CD4-positive, alpha-beta T cell treated with Interleukin-6 for 4 hours (primary cell): ENCODE measurements around the gene LGI2.

Experiments
- DNase-seq: peaks from one replicate; pipeline ENCODE4 v3.0.0-alpha.2; 2020; ENCODE audit warnings: mixed read lengths

Gene LGI2

DNA sequence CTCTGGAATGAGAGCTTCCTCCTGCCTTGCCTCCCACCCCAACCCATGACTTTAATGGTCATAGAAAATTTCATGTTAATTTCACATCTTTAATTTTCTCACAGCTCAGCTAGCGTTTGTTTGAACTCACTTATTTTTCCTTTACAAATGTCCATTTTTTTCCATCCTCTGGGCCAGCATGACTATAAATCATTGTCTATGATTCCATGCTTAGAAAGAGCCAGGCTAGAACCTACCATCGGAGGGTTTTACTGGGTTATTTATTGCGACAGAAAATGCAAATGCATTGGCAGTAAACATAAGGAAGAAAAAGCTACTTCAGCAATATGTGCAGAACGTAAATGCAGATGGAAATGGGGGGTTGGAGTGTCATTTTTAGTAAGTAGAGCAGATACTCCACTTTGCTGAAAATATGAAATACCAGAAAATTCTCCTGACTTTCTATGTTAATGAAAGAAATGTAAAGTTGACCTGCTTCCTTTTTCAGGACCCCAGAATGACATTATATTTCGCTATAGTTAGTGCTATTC is 37.1 kb downstream of the LGI2 start:
- DNase-seq = no peak

DNA sequence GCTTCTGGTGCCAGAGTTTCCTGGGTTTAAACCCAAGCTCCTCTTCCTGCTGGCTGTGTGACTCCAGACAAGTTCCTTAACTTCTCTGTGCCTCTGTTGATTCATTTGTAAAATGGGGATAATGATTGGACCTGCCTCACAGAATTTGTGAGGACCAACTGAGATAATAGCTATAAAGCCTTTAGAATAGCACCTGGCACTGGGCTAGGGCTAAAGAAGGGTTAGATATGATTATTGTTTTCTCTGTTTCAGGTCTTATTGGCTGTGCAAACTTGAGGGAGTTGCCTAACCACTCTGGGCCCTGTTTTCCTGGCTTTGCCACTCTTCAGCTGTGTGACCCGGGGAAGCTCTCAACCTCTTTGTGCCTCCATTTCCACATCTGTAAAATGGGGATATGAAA is 37.8 kb downstream of the LGI2 start:
- DNase-seq = no peak

DNA sequence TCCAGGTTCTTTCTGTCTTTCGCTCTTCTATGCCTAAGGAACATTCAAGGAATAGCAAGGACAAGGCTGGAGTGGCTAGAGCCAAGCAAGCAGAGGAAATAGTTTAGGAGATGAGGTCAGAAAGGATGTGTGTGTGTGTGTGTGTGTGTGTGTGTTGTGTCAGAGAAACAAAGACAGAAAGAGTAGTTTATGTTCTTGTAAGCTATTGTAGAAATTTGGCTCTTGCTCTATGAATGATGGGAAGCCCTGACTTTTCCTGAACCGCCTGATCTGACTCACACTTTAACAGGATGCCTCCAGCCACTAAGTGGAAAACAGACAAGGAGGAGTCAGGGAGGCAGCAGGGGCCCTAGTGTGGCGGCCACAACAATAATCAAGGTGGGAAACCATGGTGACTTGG is 39.7 kb downstream of the LGI2 start:
- DNase-seq = no peak

DNA sequence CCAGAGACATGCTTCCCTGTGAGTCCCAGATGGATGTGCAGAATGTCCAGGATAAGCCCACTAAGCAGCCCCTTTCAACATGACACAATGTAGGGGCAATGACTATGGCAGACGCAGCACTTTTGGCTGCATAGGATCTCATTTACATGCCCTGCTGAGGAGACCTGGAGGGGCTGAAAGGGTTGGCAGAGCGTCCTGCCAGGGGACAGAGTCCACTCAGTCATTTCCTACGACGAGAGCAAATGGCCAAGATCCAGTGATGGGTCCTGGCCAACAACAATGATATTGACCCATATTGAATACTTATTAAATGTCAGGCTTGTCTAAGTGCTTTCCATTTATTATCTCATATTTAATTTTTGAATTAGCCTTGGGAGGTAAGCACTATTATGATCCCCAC is 41.4 kb downstream of the LGI2 start:
- DNase-seq = no peak

DNA sequence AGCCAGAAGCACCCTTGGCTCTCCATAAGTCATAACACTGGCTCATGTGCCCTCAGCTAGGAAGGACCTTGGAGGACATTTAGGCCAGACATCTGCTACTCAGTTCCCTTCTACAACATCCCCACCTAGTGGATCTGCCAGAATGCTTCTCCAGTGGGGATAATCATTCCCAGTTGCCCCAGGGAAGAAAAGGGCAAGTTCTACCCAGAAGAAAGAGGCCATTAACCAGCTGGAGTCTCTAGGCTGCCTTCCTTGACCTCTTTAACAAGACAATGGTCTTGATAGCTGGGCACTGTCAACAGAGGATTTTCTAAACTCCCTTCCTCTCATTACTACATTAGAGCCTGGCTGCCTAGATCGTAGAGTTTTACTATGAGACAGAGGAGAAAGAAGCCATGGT is 42.0 kb downstream of the LGI2 start:
- no peak for DNase-seq

DNA sequence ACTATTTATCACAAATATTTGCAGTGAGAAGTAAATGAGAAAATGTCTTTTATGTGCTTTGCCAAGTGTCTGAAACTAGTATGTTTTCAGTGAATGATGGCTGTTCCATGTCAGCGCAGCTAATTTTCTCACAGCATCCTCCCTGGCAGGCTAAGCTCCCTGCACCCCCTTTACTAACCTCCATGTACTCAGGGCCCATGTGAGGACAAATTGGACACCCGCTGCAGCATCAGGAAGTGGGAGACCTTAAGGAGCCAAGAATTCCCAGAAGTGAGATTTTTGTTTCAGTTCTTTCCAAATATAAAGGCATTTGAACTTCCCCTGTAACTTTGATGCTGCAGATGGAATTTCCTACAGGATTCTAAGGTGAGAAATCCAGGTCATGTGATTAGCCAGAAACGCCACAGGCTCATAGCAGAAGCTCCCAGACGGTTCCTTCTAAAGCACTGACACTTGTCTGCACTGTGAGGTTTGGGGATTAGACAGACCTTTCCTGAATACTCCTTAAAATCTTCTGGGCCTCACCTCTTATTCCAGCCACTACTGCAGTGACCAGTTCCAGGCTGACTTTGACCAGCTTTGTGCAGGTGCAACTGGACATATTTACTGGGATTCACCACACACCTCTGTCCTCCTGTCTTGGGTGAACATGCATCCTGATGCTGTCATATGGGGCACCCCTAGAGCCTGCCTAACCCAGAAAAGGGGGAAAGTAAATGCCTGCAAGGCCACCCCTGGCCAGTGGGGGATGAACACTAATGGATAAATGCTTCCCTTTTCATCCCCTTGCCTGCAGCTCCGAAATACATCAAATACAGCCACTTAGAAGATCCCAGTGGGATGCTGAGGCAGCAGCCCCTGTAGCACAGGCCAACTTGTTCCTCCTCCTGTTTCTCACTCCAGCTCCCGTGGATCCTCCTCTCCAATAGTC is 45.9 kb downstream of the LGI2 start:
- DNase-seq = no peak

DNA sequence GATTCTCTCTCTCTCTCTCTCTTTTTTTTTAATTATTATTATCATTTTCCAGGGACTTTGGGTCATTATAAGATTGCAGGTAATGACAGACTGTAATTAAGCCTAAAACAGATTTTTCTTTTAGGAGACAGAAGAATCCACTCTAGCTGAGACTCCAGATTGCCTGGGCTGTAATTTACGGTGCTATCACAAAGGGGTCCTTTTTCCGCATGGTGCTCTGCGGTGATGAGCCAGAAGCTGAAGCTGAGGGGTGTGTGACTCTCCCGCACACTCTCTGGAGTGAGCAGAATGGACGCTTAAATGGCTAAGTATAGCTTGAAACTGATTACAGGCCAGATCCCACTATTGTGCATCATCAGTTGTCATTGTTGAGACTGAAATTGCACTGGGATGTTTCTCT is 50.0 kb downstream of the LGI2 start:
- no peak for DNase-seq

DNA sequence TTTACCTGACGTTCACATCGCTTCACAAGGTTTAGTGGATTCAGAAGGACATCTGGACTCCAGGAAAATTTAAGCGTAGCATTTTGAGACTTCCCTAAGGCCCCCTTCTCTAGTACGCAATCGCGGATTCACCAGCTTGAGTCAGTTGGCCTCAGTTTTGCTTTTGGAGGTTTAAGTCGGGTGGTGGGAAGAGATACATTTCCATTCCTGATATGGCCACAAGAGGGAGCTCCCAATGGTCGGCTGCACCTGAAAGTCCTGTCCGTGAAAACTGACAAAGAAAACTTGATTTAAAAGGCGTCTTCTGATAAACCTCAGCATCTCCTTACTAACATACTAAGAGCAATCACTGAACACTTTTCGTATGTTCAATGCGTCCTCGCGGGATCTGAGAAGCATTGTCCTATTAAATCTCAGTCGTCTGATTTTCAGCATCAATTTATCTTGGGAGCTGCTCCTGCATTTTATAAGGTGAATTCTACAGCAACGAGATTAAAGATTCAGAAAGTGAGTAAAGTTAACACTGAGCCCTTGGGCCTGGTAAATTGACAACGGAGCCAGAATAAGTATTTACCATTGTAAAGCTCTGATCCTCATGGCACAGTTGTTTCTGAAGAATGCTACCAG is 50.6 kb downstream of the LGI2 start:
- DNase-seq = peak; percentile 34

DNA sequence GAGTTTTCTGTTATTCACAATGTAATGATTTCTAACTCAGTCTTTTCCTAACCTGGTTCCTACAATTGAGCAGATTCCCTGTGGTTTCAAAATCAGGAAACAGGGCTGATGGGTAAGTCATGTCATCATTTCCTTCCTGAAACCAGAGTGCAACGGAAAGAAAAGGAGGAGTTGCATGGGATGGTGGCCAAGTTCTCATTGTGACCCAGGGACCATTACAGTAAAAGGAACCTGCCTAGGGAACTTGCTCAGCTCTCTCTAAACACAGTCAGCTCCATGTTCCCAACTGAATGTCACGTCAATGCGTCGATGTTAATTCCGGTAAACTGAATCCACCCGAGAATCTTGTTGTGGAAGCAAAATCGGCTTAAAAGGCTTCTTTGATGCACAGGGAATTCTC is 51.2 kb downstream of the LGI2 start:
- no peak for DNase-seq

DNA sequence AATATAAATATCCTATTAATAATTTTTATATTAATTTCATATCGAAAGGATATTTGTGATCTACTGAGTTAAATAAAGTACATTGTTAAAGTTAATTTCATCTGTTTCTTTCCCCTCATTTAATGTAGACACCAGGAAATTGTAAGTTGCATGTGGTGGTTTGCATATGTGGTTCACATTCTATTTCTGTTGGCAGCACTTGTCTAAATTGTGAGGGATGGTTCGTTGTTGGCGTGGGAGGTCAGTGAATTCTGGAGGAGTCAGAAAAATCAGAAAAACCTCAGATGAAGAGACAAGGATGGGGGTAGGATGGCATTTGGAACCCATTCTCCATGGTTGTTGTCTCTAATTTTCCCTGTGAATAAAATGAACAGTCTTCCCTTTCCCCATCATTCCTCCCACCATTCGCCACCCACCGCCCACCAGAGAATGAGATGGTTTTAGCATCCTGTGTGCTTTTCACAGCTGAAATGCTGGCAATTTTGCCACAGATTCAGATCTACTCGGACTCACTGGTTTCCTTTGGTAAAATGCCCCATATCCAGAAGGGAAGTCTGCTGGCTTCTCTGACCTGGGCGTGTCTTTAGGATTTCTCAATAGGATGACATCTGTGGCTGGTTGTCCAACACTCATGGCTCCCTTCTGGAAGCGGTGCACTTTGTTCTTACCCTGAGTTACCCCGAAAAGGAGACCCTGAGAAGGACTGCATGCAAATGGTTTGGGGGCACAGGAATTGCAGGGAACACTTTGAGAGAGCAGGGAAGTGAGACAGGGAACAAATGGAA is 52.3 kb downstream of the LGI2 start:
- no peak for DNase-seq

DNA sequence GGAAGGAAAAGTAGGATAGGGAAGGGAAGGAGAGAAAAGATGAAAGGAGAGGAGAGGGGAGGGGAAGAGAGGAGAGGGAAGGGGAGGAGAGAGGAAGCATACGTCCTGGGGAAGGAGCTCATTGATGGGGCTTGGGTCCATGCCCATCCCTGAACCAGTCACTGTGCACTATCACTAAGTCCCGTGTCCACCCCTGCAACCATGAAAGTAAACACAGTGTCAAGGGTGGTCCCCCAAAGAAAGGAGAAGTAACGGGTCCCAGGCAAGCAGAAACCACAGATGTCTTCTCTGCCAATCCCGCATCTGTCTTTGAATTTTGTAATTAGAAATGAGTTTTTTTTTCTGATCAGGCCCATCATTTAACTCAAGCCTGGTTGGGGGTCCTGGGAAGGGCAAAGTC is 55.2 kb downstream of the LGI2 start:
- DNase-seq = no peak

DNA sequence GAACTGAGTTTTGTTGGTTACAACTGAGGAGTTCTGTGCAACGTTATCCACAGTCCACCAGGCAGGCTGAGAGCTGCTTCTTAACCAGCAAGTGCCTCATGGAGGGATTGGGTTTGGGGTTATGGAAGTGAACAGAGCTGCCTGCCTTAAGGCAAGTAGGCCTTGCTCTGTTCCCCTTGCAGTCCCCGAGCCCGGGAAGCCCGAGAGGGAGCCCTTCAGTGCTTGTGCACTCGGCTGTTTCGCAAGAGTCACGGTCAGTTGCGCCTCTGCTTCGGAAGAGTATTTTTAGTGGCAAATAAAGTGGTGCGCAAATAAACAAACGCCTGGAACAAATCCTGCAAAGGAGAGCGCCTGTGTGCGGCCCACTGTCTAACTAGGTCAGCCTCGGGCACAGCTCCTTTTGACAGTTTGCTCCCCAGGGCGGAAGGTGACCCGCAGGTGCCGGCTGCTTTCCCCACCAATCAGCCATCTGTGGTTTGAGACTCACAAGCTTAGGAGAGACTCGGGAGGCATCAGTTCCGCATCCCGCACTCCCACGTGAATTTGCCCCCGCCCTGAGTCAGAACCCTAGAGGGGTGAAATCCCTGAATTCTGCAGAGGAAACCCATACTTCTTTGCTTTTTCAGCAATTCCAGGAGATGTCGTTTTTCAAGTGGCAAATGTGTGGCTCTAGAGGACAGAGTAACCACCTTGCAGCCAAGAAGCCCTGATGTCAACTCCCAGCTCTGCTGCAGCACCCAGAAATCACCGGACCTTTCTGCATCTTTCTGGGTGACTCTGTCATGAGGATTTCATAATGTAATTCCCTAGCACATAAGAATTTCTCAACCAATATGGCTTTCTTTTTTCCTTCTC is 56.8 kb downstream of the LGI2 start:
- DNase-seq = no peak

DNA sequence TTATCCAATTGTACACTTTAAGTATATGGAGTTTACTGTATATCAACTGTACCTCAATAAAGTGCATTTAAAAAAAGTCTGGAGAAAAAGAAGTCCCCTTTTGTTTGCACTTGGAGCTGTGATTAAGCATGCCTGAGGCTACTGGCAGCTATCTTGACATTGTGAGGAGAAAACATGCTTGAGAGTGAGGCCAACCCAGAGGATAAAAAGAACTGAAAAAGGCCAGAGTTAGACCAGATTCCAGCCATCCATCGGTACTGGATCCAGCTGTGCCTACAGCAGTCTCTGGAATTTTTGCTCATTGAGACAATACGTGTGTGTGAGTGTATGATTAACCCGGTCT is 57.4 kb downstream of the LGI2 start:
- no peak for DNase-seq

DNA sequence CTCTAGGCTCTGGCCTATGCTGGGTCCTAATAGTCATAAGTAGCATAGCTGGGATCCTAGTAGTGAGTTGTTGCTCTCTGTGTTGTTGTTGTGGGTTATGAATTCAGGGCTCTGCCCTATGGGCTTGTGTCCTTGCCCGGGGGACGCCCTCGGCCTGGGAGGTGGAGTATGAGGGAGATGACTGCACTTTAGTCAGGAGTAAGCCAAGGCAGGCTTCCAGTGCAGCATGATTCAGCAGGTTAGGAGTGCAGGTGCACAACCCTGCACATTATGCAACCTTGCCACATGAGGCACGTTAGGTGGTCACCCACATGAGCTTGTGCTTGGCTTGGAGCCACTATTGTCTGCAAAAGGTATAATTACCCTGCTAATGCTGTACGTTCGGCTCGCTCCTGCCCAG is 59.6 kb downstream of the LGI2 start:
- no peak for DNase-seq

DNA sequence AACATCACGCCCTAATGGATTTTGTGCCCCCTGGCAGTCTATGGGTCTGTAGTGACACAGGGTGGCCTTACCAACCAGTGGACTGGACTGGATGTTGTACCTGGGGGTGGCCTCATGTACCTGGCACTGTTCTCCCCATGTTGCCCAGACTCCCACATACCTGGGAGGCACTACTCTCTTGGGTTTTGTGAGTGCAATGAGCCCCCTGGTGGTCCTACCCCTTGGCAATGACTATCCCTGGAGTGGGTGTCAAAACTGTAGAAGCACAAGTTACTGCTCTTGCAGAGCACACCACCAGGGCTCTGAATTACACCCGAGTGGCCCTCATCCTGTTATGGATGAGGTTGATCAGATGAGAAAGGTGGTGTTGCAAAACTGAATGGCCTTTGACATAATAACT is 60.1 kb downstream of the LGI2 start:
- DNase-seq = no peak

DNA sequence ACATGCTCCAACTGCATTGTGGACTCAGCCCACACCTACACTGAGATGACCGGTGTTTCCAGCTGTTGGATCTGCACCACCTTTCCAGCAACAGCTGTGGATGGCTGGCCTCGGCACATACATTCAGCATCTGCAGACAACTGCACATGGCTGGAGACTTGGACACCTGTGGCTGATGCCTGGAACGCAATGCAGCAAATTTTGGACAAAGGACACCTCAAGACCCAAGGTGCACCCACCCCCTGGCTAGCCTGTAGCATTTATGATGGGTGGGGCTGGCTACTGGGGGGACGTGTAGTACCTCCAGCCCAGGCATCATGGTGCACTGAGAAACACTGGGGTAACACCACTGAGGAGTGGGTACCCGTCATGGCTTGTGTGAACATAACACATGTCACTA is 60.6 kb downstream of the LGI2 start:
- DNase-seq = no peak

DNA sequence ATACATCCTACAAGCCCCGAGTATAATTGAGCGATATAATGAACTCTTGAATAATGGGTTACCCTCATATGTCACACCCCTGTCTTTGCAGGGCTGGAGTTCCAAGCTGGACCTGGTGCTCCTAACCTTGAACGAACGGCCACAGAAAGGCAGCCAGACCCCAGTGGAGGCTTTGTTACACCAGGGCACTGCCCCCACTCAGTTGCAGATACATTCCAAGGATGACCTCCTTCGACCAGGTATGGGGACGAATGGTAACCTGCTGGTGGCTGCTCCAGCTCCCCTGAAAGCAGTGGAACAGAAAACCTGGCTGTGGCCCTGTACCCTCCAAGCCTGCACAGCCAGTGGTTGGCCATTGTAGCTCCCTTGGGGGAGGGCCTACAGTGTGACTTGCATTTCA is 61.3 kb downstream of the LGI2 start:
- DNase-seq = no peak

DNA sequence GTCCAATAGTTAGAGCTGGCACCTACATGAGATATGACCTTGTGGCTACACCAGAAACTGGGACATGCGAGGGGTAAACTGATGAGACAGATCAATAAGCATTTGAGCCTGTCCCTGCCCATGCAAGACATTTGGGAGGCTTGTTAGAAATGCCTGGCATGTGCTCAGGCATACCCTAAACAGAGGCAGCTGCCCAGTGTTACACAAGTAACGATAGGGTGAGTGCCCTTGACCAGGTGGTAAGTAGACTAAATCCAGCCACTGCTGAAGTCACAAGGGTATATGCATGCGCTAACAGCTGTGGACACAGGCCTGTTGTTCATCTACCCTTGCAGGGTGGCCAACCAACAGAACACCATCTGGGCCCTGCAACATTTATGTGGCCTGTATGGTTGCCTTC is 61.8 kb downstream of the LGI2 start:
- DNase-seq = no peak

DNA sequence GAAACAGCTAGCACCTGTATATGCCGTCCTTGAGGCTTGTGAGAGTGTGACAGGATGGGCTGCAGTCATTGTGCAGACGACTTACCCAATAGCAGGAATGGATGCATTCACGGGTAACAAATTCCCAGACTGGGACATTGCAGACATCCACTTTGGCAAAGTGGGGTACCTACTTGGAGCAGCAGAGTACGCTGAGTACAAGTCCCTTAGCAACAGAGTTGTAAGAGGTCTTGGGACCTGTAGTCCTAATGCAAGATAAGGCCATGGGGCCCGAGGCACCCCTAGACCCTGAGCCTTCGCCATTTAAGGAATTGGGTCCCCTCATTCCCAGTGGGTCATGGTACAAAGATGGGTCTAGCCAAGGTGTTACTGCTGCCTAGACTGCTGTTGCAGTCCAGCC is 62.5 kb downstream of the LGI2 start:
- no peak for DNase-seq

DNA sequence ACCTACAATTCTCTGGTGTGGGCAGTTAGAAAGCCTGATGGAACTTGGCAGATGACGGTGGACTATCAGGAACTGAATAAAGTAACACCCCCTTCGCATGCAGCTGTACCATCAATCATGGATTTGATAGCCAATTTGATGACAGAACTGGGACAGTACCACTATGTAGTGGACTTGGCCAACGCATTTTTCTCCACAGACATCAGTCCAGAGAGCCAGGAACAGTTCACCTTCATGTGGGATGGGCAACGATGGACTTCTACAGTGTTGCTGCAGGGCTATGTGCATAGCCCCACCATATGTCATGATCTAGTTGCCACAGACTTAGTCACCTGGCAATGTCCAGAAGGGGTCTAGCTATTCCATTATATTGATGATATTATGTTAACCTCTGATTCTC is 63.4 kb downstream of the LGI2 start:
- DNase-seq = no peak

DNA sequence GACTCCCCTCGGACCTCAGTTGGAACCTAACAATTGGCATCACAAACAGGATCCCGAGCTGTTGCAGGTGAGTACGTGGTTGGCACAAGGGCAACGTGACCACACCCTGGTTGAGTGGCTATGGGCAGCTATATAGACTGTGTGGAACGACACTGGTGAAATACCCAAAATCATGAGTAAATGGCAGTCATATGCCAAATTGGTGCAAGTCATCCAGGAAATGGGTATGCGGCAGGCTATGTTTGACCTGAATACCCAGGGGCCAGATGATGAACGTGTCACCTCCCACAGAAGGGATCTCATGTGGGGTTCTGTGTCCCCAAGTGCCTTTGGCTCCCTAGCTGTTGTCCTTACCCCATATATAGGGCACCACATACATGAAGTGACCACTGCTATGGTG is 64.7 kb downstream of the LGI2 start:
- DNase-seq = no peak

DNA sequence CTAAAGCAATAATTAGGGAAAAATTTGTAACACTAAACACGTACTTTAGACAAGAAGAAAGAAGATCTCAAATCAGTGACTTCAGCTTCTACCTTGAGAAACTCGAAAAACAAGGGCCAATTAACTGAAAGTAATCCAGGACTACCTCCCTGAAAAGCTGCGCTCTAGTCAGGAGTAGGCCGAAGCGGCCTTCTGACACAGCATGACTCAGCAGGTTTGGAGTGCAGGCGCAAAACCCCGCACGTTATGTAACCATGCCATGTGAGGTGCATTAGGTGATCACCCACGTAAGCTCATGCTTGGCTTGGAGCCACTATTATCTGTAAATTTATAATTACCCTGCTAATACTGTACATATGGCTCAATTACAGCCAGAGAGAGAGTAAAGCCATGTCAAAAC is 65.1 kb downstream of the LGI2 start:
- no peak for DNase-seq

DNA sequence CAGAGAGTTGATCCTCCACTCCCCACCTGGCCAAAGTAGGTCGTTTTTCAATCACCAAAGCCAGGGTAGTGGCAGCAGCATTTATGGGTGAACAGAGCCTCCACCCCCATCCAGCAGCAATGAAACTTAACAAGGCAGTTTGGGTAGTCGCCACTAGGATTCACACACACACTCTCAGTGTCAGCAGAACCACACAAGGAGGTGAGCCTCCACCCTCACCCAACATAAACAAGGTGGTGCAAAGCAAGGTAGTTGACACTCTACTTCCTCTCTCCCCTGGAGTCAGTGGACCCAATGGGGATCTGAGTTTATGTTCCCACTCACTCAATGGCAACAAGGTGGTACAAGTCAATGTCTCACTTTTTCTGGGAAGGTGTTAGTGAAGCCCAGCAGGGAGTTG is 67.5 kb downstream of the LGI2 start:
- DNase-seq = no peak
